HL-60/S4 treated with retinoic acid at 250 ng/mL for 4 days and 3 days (cell line): ENCODE data around the gene ARMH1.
"Not testable (repeated sequence)": the region's sequence is repeated elsewhere in the genome, so short reads cannot be mapped to it uniquely, and the experiment has no call there.

ENCODE experiments used
- in situ Hi-C: fragments of 300-500 bp; cut with MboI; formaldehyde crosslinking; loops from 2 replicates; pipeline ENCODE4 v1.7.0; 2022; ENCODE audit warnings: low sequenced_read_pairs

Gene ARMH1

DNA sequence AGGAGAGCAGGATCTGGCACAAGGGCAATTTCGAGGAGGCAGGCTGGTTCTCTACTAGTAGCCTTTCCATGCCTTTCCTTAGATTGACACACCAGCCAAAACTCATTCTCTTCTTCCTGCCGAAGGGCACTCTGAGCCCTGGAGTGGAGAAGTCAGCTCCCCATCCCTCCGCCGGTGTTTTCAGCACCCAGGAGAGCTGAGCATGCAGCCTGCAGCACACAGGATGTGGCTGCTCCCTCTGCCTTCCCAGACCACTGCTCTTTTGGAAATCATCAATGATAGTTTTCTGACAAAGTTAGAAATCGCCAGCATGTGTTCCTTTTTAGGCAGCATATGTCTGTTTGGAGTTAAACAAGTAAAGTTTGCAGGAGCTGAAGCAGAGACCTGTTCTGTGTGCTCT is 44.8 kb downstream of the ARMH1 start:
- in situ Hi-C loops: no loop called here

DNA sequence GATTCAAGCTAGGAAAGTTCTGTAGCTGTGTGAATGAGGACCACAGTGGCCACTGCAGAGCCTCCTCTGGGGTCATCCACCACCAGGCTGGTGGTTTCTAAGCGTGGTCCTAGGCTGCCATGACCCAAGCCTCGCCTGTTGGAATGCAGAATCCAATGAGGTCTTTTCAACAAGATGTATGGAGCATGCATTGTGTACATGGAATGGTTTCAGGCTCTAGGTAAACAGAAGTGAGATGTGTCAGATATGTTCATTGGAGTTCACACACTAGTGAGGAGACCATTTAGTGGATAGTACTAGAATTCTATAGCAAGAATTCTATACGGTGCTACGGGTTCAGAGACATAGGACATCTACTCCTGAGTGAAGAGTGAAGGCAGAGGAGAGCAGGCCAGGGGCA is 45.8 kb downstream of the ARMH1 start:
- in situ Hi-C loops: no loop called here

DNA sequence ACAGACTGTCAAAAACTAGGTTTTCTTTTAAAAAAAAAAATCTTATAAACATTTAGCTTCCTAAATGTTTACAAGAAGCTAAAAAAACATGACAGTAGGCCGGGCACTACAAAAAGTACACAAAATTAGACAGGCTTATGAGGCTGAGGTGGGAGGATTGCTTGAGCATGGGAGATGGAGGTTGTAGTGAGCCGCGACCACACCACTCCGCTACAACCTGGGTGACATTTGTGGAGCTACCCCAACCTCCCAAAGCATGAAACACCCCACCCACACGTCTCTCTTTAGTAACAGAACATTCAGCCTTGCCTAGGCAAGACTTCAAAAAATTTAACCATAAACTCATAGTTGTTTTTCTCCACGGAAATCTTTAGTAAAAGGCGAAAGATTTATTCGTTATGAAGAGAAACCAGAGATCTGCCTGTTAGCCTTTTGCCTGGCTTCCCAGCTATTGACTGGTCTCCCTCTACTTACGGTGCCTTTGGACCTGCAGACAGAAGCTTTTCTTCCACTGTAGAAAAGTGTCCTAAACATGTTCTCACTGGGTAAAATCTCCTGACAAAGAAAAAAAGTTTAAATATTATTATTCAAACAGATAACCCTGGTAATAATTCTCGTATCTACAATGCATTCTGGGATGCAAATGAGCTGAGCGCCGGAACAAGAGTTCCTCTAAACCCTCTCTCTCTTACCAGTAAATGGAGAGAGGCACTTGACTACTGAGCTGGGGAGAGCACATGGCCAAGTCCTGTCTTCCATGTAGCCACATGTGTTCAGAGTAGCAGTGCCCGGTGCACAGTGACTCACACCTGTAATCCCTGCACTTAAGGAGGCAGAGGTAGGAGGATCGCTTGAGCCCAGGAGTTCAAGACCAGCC is 47.2 kb downstream of the ARMH1 start:
- in situ Hi-C loops: no loop called here

DNA sequence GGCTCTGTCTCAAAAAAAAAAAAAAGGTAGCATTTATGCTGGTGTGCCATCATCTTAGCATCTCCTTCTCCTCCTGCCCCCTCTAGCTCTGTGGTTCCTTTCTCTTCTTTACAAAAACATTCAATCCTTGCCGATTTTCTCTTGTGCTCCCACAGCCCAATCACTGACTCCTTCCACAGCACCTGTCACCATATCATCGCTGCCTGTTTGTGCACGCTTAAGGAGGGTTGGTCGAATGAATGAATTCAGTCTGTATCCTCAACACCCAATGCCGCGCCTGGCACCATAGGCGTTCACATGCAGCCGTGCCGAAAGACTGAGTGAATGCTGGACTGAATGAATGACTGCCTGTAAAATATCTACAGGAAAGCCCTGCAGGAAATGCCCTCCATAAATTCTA is 48.5 kb downstream of the ARMH1 start:
- in situ Hi-C loops: no loop called here

DNA sequence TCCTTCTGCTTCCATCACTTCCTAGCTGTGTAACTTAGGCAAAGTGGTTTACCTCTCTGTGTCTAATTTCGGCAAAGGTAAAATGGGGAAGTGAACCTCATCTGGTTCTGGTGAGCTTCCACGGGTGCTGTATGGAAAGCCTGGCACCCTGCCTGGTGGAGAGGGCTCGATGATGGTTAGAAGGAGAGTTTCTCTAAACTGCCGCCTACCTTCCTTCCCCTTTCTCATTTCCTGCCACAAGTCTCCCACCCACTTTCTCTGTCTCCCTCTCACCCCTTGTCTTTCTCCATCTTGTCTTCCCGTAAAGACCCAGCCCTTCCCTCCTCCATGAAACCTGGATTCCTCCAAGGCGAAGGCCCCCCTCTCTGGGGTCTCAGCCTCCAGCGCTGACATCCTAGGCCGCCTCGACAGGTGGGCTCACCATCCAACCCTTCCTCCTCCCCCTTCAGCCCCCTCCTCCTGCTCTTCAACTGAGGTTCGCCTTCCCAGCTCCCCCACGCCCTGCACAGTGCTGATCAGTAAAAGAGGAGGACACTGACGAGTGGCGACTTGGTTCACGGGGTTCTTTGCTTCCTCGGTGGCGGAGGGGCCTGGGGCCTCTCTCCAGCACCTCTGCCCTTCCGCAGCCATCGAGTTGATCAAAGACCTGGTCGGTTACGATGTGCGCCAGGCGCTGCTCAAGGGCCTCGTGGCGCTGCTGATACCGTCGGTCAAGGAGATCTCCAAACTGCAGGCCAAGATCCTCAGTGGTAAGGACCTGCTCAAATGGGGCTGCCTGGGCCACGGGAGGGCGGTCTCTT is 49.2 kb downstream of the ARMH1 start:
- in situ Hi-C loops: no loop called here

DNA sequence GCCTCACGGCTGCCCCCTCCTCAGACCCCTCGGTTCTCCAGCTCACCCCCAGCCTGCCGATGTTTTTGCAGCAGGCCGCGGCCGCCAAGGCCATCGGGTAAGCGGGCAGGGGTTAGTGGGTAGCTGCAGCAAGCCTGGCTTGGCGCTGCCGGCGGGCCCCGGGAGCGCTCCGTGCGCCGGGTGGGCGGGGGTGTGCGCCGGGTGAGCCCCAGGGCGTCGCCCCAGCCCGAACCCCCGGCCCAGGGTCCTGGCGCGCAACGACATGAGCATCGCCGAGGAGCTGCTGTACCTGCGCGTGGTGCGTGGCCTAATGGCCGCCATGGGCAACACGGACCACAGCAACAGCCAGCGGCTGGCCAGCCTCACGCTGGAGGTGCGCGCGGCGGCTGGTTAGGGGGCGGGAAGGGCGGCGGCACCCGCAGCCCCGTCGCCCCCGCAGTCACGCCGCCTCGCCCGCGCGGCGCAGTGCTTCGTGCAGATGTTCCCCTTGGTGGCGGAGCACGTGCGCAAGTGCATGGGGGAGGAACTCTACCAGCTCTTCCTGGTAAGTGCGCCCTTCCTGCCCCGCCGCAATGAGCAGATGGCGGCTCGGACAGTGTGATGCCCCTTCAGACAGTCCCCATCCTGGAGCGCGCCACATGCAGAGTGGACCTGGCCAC is 49.9 kb downstream of the ARMH1 start:
- in situ Hi-C loops: no loop called here

DNA sequence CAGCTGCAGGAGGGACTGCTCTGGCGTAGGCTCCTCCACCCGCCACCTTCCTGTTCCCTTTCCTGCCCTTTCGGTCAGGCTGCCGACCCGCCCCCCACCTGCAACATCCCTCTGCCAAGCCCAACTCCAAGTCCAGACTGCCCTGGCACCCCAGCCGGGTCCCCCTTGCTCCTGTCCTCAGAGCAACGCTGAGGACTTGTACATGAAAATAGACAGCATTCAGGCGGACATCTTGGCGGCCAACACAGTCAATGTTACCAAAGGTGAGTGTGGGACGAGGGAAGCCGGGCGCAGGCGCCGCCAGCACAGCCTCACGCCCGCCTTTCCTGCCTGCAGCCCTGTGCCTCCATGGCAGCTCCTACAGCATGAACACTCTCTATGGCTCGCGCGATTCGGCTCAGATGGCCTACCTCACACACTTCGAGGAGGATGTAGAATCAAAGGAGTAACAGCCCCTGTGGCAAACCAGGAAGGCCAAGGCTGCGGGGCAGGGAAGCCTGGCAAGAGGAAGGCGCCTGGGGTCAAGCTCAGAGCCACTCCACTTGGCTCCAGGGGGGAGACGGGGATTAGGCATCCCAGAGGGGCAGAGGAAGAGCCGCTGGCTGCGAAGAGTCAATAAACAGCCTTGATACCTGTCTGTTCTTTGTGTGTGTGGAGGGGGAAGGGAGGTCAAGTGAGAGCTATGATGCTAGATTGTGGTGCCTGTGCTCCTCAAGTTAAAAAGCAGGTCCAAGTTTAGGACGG is 50.6 kb downstream of the ARMH1 start:
- in situ Hi-C loops: no loop called here

DNA sequence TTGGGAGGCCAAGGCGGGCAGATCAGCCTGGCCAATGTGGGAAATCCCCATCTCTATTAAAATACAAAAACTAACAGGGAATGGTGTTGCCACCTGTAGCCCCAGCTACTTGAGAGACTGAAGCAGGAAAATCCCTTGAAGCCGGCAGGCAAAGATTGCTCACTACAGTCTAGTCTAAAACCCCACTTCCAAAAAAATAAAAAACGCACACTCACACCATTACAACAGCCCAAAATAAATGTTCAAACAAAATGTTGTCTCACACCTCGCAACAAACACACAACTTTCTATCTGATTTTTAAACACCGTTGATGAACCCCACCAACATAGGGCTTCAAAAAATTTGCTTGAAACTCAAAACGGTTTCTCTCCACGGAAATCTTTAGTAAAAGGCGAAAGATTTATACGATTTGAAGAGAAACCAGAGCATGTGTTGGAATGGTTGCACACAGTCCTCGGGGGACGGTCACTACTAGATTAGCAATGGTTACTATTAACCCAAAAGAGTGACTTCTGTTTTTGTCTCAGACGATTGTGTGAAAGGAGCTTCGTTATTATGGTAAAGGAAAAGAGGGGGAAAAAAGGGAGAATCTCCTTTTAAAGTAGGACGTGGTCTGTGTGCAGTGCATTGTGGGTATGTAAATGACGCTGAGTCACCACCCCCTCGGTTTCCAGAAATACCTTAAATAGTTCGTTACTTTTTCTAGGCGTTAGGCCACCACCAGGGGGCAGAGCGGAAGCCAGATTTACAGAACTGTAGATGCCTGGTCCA is 56.4 kb downstream of the ARMH1 start, which contains the start of gene RNU5D-1:
Gene RNU5D-1, minus strand, starts transcription at position 430 of the 772 bp plus-strand sequence.
- in situ Hi-C loops: loop anchor here (5.0 kb wide), 1 partner anchor 41 kb away; no protein-coding TSS in a partner anchor

DNA sequence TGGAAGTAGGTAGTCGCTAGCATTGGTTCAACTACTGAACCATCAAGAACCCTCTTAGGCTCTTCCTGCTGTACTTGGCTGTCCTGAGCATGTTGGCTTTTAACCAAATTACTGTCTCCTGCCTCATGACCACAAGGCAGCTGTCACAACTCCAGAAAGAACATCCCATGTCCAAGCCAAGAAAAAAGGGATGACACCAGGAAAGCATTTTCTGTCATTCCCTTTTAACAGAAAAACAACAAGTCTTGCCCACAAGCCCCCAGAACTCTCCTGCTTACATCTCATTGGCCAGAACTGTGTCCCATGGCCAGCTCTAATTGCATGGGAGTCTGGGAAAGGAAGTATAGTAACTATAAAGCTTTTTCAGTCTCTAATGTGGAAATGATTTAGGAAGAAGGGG is 58.9 kb downstream of the ARMH1 start:
- in situ Hi-C loops: loop anchor here (5.0 kb wide), 1 partner anchor 39 kb away; no protein-coding TSS in a partner anchor

DNA sequence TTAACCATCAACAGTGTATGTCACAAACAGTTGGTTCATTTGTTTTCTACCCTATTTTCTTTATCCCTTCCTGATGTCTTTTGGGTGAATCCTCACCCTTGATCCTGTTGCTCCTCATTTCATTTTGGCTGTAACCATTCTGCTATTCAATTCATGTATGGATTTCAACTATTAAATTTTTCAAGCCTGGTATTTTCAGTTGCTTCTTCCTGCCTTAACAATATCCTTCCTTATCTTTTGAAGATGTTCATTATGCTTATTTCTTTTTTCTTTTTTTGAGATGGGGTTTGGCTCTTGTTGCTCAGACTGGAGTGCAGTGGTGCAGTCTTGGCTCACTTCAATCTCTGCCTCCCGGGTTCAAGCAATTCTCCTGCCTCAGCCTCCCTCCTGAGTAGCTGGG is 59.3 kb downstream of the ARMH1 start:
- in situ Hi-C loops: loop anchor here (5.0 kb wide), 1 partner anchor 39 kb away; no protein-coding TSS in a partner anchor

DNA sequence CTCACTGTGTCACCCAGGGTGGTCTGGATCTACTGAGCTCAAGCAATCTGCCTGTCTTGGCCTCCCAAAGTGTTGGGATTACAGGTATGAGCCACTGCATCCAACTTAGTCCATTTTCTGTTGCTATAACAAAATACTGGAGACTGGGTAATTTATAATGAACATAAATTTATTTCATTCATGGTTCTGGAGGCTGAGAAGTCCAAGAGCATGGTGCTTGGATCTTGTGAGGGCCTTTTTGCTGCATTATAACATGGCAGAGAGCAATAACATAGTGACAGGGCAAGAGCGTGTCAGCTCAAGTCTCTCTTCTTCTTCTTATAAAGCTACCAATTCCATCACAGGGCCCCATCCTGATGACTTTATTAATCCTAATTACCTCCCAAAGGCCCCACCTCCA is 61.5 kb downstream of the ARMH1 start:
- in situ Hi-C loops: no loop called here

DNA sequence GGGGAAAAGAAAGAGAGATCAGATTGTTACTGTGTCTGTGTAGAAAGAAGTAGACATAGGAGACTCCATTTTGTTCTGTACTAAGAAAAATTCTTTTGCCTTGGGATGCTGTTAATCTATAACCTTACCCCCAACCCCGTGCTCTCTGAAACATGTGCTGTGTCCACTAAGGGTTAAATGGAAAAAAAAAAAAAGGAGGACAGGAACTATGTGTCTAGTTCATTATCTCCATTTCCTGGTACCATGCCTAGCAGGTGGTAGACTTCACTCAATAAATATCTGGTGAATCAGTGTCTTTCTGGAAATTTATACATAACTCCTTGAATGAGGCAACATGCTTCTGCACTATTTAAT is 64.4 kb downstream of the ARMH1 start:
- in situ Hi-C loops: not testable (repeated sequence)

DNA sequence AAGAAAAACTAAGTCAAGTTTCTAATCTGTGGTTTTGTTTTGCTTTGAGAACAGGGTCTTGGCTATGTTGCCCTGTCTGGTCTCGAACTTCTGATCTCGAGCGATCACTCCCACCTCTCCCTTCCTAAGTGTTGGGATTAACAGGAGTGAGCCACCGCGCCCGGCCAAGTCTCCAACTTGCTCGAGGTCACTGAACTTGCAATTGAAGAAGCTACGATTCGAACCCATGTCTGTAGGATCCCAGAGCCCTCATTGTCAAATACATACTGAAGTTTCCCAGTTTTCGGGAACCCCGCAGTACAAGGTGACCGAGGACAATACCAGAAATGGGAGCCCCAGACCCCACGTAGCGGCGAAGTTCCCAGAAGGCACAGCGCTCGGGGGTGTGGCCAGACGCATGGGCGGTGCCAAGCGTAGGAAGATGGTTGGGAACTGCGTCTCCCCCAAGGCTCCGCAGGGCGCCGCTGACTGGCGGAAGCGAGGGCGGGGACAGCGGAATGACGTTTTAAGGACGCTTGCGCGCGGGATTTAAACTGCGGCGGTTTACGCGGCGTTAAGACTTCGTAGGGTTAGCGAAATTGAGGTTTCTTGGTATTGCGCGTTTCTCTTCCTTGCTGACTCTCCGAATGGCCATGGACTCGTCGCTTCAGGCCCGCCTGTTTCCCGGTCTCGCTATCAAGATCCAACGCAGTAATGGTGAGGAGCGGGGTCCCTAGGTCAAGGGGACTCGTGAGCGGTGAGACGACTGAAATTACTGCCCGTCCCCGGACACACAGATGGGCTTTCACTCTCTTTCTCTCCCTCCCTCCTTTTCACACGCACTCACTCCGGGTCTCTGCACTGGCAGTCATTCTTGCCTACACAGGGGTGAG is 65.0 kb downstream of the ARMH1 start, which contains the start of gene KIF2C:
Gene KIF2C, plus strand, starts transcription at position 531 of the 872 bp plus-strand sequence. Its CDS starts 96 bp downstream, at position 627.
- in situ Hi-C loops: no loop called here

DNA sequence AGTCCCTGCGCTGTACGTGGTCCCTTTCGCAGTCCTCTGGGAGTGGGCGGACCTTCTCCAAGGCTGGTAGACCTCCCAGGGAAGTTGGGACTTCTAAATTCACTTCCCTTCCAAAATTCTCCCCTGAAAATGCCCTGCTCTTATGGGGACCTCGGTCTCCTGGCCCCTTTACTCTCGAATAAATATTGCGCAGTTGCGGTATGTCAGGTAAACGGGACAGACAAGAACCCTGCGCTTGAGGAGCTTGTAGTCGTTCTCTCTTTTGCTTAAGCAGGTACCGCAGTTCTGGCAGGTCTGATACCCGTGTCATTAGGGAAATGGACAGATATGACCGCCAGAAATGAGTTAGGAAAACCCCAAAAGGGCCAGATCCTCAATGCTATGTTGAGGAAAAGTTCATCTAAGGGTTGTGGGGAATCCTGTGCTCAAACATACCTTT is 65.7 kb downstream of the ARMH1 start:
- in situ Hi-C loops: no loop called here

DNA sequence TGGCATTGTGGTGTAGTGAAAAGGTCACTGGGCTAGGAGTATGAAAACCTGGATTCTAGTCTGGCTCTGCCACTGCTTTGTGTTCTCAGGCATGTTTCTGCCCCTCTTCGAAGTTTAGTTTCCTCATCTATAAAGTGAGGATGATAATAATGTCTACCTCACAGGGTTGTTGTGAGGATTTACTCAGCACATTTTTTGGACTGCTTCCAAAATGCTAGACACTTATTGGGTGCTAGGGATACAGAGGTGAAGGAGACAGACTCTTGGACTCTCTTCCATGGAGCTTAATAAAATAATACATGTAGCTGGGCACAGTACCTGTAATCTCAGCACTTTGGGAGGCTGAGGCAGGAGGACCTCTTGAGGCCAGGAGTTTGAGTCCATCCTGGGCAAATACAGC is 68.7 kb downstream of the ARMH1 start:
- in situ Hi-C loops: no loop called here

DNA sequence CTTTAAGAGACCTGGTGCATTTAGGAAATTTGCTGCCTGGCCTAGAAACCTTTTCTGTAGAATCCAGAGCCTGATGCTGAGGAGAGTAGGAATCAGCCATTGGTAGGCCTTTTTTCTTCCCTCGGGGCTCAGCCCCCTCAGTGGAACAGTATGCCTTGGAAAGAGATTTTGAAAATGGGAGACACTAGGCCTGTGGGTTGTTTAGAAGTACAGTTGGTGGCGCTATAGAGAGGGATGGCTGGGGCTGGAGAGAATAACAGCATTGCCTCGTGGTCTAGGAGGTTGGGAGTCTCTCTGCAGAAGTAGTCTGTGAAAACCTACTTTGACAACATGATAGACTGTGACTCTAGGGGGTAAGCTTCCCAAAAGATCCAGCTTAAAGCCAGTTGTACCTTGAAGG is 73.4 kb downstream of the ARMH1 start:
- in situ Hi-C loops: no loop called here

DNA sequence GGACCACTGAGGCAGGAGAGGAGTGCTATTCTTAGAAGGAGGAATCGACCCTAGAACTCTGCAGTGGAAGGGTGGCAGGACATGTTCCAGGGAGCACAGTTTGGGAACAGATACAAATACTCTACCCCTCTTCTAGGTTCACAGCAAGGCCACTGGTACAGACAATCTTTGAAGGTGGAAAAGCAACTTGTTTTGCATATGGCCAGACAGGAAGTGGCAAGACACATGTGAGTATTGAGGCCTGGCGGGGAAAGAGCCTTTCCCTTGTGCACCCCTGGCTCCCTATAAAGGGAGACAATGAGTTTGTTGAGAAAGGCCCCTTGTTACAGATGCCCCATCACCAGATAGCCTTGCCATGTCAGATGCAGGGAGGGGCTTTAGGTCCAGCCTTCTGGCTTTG is 82.9 kb downstream of the ARMH1 start:
- in situ Hi-C loops: no loop called here

DNA sequence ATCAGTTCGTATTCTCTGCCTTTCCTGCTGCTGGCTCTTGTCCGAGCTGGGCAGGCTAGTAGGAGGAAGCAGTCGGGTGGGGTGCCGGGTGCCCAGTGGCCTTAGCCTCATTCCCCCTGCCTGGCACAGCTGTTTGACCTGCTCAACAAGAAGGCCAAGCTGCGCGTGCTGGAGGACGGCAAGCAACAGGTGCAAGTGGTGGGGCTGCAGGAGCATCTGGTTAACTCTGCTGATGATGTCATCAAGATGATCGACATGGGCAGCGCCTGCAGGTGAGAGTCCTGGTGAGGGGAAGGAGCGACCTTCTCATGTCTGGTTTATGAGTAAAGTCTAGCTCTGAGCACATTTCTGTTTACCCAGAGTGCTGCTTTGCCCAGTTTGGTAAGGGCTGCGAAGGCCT is 84.6 kb downstream of the ARMH1 start:
- in situ Hi-C loops: no loop called here

DNA sequence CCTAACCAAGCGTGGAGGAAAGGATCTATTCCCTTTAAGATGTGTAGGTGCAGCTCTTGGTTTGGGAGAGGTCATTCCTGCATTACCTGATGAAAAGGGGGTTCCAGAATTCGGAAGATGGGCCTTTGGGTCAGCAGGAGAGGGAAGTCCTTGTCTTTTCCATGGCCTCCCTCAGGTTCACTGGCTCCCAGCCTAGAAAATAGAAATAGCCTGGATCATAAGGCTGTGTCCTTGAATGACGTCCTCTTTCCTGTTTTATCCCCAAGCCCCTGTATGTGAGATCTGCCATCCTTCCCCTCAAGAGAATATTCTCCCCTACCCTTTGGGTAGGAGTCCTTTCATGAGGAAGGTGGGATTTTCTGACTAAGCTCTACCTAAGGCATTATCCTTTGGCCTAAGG is 86.4 kb downstream of the ARMH1 start:
- in situ Hi-C loops: no loop called here
